ENCODE data around the gene ADSS2.

The ADSS2 gene

GRCh38 chr1:244437086-244437468 lies 14.6 kb downstream of the ADSS2 start:
- Histone ChIP-seq H4K91ac (ENCODE audit: low read depth, low read length) (no peak overlapping the region), H3K9me3 (ENCODE audit: insufficient read depth, low read depth, low read length) (no peaks in the 10 kb centered on the region), H4K12ac (ENCODE audit: low read depth, low read length) (no peak overlapping the region), H3K79me2 (ENCODE audit: control insufficient read depth, insufficient read depth, low read length, poor library complexity) (no peaks in the 10 kb centered on the region), H2BK12ac (ENCODE audit: low read length) (no peak overlapping the region), H3K36me3 (ENCODE audit: control insufficient read depth in 1 of 2, insufficient read depth in 2 of 2, low read length in 2 of 2) (peaks cover 7 to 9% of the 10 kb centered on the region in 2 experiments), H2BK120ac (ENCODE audit: insufficient read depth, low read length, poor library complexity) (no peak overlapping the region), H3K4me3 (ENCODE audit: low read depth, low read length) (no peak overlapping the region), H2AK5ac (ENCODE audit: low read length) (no peak overlapping the region), H3K9ac (ENCODE audit: low read length) (no peak overlapping the region), H3K27ac (ENCODE audit: low read depth, low read length) (no peak overlapping the region), H3K4me2 (ENCODE audit: low read length) (no peak overlapping the region), H2AFZ (ENCODE audit: insufficient read depth, low read length, poor library complexity) (no peak overlapping the region), H3K79me1 (ENCODE audit: low read length) (no peaks in the 10 kb centered on the region), H4K8ac (ENCODE audit: low read depth, low read length) (no peak overlapping the region), H2BK5ac (ENCODE audit: low read depth, low read length, poor library complexity) (no peak overlapping the region), H3K14ac (ENCODE audit: low read length) (no peak overlapping the region), H3K27me3 (ENCODE audit: insufficient read depth, low read length) (no peaks in the 10 kb centered on the region), H3K23ac (ENCODE audit: low read length) (no peak overlapping the region), H3K18ac (ENCODE audit: low read length) (no peak overlapping the region), H3K4me1 (ENCODE audit: control insufficient read depth in 1 of 2, insufficient read depth in 2 of 2, low read length in 2 of 2) (no peaks in the 10 kb centered on the region), H3K4ac (ENCODE audit: low read depth, low read length) (no peak overlapping the region)
- DNase-seq: no peak

GRCh38 chr1:244436336-244437085 lies 15.2 kb downstream of the ADSS2 start:
- Histone ChIP-seq H3K27ac (ENCODE audit: low read depth, low read length) (no peak overlapping the region), H2BK12ac (ENCODE audit: low read length) (no peak overlapping the region), H3K79me1 (ENCODE audit: low read length) (no peaks in the 10 kb centered on the region), H2AK5ac (ENCODE audit: low read length) (no peak overlapping the region), H3K4me3 (ENCODE audit: low read depth, low read length) (no peak overlapping the region), H2AFZ (ENCODE audit: insufficient read depth, low read length, poor library complexity) (no peak overlapping the region), H3K27me3 (ENCODE audit: insufficient read depth, low read length) (no peaks in the 10 kb centered on the region), H3K4me1 (ENCODE audit: control insufficient read depth in 1 of 2, insufficient read depth in 2 of 2, low read length in 2 of 2) (no peaks in the 10 kb centered on the region), H3K9ac (ENCODE audit: low read length) (no peak overlapping the region), H3K18ac (ENCODE audit: low read length) (no peak overlapping the region), H3K4me2 (ENCODE audit: low read length) (no peak overlapping the region), H4K8ac (ENCODE audit: low read depth, low read length) (no peak overlapping the region), H3K4ac (ENCODE audit: low read depth, low read length) (no peak overlapping the region), H4K12ac (ENCODE audit: low read depth, low read length) (no peak overlapping the region), H2BK5ac (ENCODE audit: low read depth, low read length, poor library complexity) (no peak overlapping the region), H3K23ac (ENCODE audit: low read length) (no peak overlapping the region), H2BK120ac (ENCODE audit: insufficient read depth, low read length, poor library complexity) (no peak overlapping the region), H3K14ac (ENCODE audit: low read length) (no peak overlapping the region), H4K91ac (ENCODE audit: low read depth, low read length) (no peak overlapping the region), H3K36me3 (ENCODE audit: control insufficient read depth in 1 of 2, insufficient read depth in 2 of 2, low read length in 2 of 2) (peaks cover 7 to 9% of the 10 kb centered on the region in 2 experiments), H3K79me2 (ENCODE audit: control insufficient read depth, insufficient read depth, low read length, poor library complexity) (no peaks in the 10 kb centered on the region), H3K9me3 (ENCODE audit: insufficient read depth, low read depth, low read length) (no peaks in the 10 kb centered on the region)
- no CpG with 5 or more reads among the region's 7 CpGs for WGBS (ENCODE audit: extremely low coverage, insufficient coverage, insufficient read length)
- peak; percentile 21 to 45 for DNase-seq

- Histone ChIP-seq H3K4me2 (ENCODE audit: low read length) (no peak overlapping the region), H3K14ac (ENCODE audit: low read length) (no peak overlapping the region), H3K9me3 (ENCODE audit: insufficient read depth, low read depth, low read length) (no peaks in the 10 kb centered on the region), H3K36me3 (ENCODE audit: control insufficient read depth in 1 of 2, insufficient read depth in 2 of 2, low read length in 2 of 2) (peaks cover 9% of the 10 kb centered on the region in 2 experiments), H3K18ac (ENCODE audit: low read length) (no peak overlapping the region), H4K91ac (ENCODE audit: low read depth, low read length) (no peak overlapping the region), H2AK5ac (ENCODE audit: low read length) (no peak overlapping the region), H3K79me2 (ENCODE audit: control insufficient read depth, insufficient read depth, low read length, poor library complexity) (no peaks in the 10 kb centered on the region), H3K27me3 (ENCODE audit: insufficient read depth, low read length) (no peaks in the 10 kb centered on the region), H4K8ac (ENCODE audit: low read depth, low read length) (no peak overlapping the region), H3K9ac (ENCODE audit: low read length) (no peak overlapping the region), H3K4me1 (ENCODE audit: control insufficient read depth in 1 of 2, insufficient read depth in 2 of 2, low read length in 2 of 2) (no peaks in the 10 kb centered on the region), H2BK5ac (ENCODE audit: low read depth, low read length, poor library complexity) (no peak overlapping the region), H2BK120ac (ENCODE audit: insufficient read depth, low read length, poor library complexity) (no peak overlapping the region), H3K4me3 (ENCODE audit: low read depth, low read length) (no peak overlapping the region), H3K23ac (ENCODE audit: low read length) (no peak overlapping the region), H2AFZ (ENCODE audit: insufficient read depth, low read length, poor library complexity) (no peak overlapping the region), H2BK12ac (ENCODE audit: low read length) (no peak overlapping the region), H3K79me1 (ENCODE audit: low read length) (no peaks in the 10 kb centered on the region), H4K12ac (ENCODE audit: low read depth, low read length) (no peak overlapping the region), H3K4ac (ENCODE audit: low read depth, low read length) (no peak overlapping the region), H3K27ac (ENCODE audit: low read depth, low read length) (no peak overlapping the region)
- no peak for DNase-seq
- no CpG with 5 or more reads among the region's 6 CpGs for WGBS (ENCODE audit: extremely low coverage, insufficient coverage, insufficient read length)
Measured at GRCh38 chr1:244435562-244436205, 16.0 kb downstream of the ADSS2 start.

GRCh38 chr1:244431166-244431565 lies 20.5 kb downstream of the ADSS2 start:
- Histone ChIP-seq H3K9ac (ENCODE audit: low read length) (no peak overlapping the region), H3K4ac (ENCODE audit: low read depth, low read length) (no peak overlapping the region), H2AFZ (ENCODE audit: insufficient read depth, low read length, poor library complexity) (no peak overlapping the region), H4K12ac (ENCODE audit: low read depth, low read length) (no peak overlapping the region), H3K36me3 (ENCODE audit: control insufficient read depth in 1 of 2, insufficient read depth in 2 of 2, low read length in 2 of 2) (peaks cover 9 to 10% of the 10 kb centered on the region in 2 experiments), H4K8ac (ENCODE audit: low read depth, low read length) (no peak overlapping the region), H3K79me1 (ENCODE audit: low read length) (no peaks in the 10 kb centered on the region), H2BK120ac (ENCODE audit: insufficient read depth, low read length, poor library complexity) (no peak overlapping the region), H3K4me2 (ENCODE audit: low read length) (no peak overlapping the region), H2BK5ac (ENCODE audit: low read depth, low read length, poor library complexity) (no peak overlapping the region), H3K27me3 (ENCODE audit: insufficient read depth, low read length) (no peaks in the 10 kb centered on the region), H3K23ac (ENCODE audit: low read length) (no peak overlapping the region), H3K9me3 (ENCODE audit: insufficient read depth, low read depth, low read length) (no peaks in the 10 kb centered on the region), H4K91ac (ENCODE audit: low read depth, low read length) (no peak overlapping the region), H3K79me2 (ENCODE audit: control insufficient read depth, insufficient read depth, low read length, poor library complexity) (no peaks in the 10 kb centered on the region), H2AK5ac (ENCODE audit: low read length) (no peak overlapping the region), H3K4me1 (ENCODE audit: control insufficient read depth in 1 of 2, insufficient read depth in 2 of 2, low read length in 2 of 2) (no peaks in the 10 kb centered on the region), H3K14ac (ENCODE audit: low read length) (no peak overlapping the region), H3K18ac (ENCODE audit: low read length) (no peak overlapping the region), H3K27ac (ENCODE audit: low read depth, low read length) (no peak overlapping the region), H3K4me3 (ENCODE audit: low read depth, low read length) (no peak overlapping the region), H2BK12ac (ENCODE audit: low read length) (no peak overlapping the region)
- no peak for DNase-seq

All from trophoblast cell (in vitro differentiated cells and primary cell).